CD4-positive, alpha-beta T cell (primary cell): ENCODE data around the gene CD163. TPM values are rescaled to one million over a fixed set of nuclear protein-coding genes. Genes with fewer than 3 reads are reported as not detected.

ENCODE experiments used
- ATAC-seq: fragments of 200-7000 bp; cut with Tn5 transposase; one replicate; pipeline ENCODE4 v1.10.0; 2022; ENCODE audit warnings: mild to moderate bottlenecking; ENCODE audit not compliant: poor library complexity
- CTCF ChIA-PET: fragments of 350-600 bp; sonication (Branson Sonifier 250); formaldehyde crosslinking; loops from one replicate; lab custom pipeline; 2021; ENCODE audit warnings: antibody characterized with exemption, inconsistent platforms; lab: Charles Lee
- POLR2A ChIA-PET: fragments of 350-600 bp; sonication (Branson Sonifier 250); formaldehyde crosslinking; loops from one replicate; lab custom pipeline; 2021; ENCODE audit warnings: antibody characterized with exemption, inconsistent platforms; lab: Charles Lee
- DNase-seq, 14 experiments: peaks; one replicate each; pipeline ENCODE4 v3.0.0-alpha.2; 2013 to 2020; ENCODE audit warnings: mixed read lengths in 2 of 14
- H3K27ac ChIP-seq, 2 donors: one replicate each; pipeline versions ENCODE4 v1.5.1 to v1.7.0; 2013; ENCODE audit warnings: low read length in 2 of 2, low read depth in 1 of 2, mild to moderate bottlenecking in 1 of 2
- H3K27me3 ChIP-seq, 2 experiments: 1 replicate in 1 of 2; 2 replicates in 1 of 2; pipeline versions ENCODE4 v1.6.1 to v1.7.0; 2013; ENCODE audit warnings: low read length in 2 of 2, control low read depth in 1 of 2, mild to moderate bottlenecking in 1 of 2, moderate library complexity in 1 of 2; ENCODE audit not compliant: insufficient read depth in 2 of 2, control insufficient read depth in 1 of 2
- H3K36me3 ChIP-seq: one replicate; pipeline ENCODE4 v1.6.1; 2013; ENCODE audit warnings: low read length, control low read depth; ENCODE audit not compliant: insufficient read depth
- H3K4me1 ChIP-seq: one replicate; pipeline ENCODE4 v1.6.1; 2013; ENCODE audit warnings: low read length, control low read depth; ENCODE audit not compliant: insufficient read depth
- H3K4me3 ChIP-seq: one replicate; pipeline ENCODE4 v1.5.1; 2013; ENCODE audit warnings: mild to moderate bottlenecking, low read length, moderate library complexity
- H3K9me3 ChIP-seq, 2 experiments: 1 replicate in 1 of 2; 2 replicates in 1 of 2; pipeline versions ENCODE4 v1.6.1 to v1.7.0; 2013; ENCODE audit warnings: low read length in 2 of 2, mild to moderate bottlenecking in 2 of 2, control low read depth in 1 of 2, moderate library complexity in 1 of 2; ENCODE audit not compliant: control insufficient read depth in 1 of 2, insufficient read depth in 1 of 2
- H3K27ac Mint-ChIP-seq: one replicate; pipeline ENCODE4 v1.8.0; 2020; ENCODE audit warnings: mixed read lengths
- H3K27me3 Mint-ChIP-seq: one replicate; pipeline ENCODE4 v1.8.0; 2021; ENCODE audit warnings: mixed read lengths
- H3K36me3 Mint-ChIP-seq: one replicate; pipeline ENCODE4 v1.8.0; 2021; ENCODE audit warnings: low read depth, mixed read lengths
- H3K4me1 Mint-ChIP-seq: one replicate; pipeline ENCODE4 v1.8.0; 2021; ENCODE audit warnings: low read depth, mixed read lengths
- H3K4me3 Mint-ChIP-seq: one replicate; pipeline ENCODE4 v1.8.0; 2020; ENCODE audit warnings: mild to moderate bottlenecking, mixed read lengths
- H3K9me3 Mint-ChIP-seq: one replicate; pipeline ENCODE4 v1.8.0; 2020; ENCODE audit warnings: mixed read lengths
- intact Hi-C, 2 experiments: fragments of 100-400 bp; cut with DNase I in 1 of 2; cut with micrococcal nuclease in 1 of 2; formaldehyde crosslinking; loops; one replicate each; pipeline versions ENCODE4 v1.15.1 to v1.9.0; 2023 to 2025; cut with DNase I, micrococcal nuclease
- total RNA-seq, 174 experiments: library from RNA in 2 of 174; stranded (reverse) in 2 of 174; gene quantifications; one replicate each; pipeline ENCODE4 v1.2.3 and lab custom pipeline; 2021 to 2026
- TF ChIP-seq, protein P1 (sequence below): fragments of 200-600 bp; IDR thresholded peaks from one replicate; pipeline ENCODE4 v1.8.0; 2022; ENCODE audit warnings: antibody characterized with exemption, mild to moderate bottlenecking

The CD163 gene
- total RNA-seq, 2 experiments from 2014 or later: 1.1 TPM

DNA sequence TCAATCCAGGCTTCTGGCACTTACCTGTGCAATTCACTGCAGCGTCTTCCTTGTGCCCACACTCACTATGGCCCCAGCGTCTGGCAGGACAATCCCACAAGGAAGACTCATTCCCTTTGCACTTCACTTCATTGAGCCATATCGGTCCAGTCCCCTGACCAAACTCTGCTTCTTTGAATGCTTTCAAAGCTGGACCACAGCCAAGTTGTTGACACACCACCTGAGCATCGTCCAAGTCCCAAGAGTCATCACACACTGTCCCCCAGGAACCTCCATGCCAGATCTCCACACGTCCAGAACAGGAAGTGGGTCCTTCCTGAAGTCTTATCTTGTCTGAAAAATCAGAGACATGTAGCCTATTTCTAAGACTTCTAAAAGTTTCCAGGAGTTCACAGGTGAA is 20.2 kb downstream of the CD163 start:
- ATAC-seq (no peak), DNase-seq (no peak)
- H3K9me3 Mint-ChIP-seq: no peaks in the 10 kb centered on the region
- TF ChIP-seq, protein P1, sequence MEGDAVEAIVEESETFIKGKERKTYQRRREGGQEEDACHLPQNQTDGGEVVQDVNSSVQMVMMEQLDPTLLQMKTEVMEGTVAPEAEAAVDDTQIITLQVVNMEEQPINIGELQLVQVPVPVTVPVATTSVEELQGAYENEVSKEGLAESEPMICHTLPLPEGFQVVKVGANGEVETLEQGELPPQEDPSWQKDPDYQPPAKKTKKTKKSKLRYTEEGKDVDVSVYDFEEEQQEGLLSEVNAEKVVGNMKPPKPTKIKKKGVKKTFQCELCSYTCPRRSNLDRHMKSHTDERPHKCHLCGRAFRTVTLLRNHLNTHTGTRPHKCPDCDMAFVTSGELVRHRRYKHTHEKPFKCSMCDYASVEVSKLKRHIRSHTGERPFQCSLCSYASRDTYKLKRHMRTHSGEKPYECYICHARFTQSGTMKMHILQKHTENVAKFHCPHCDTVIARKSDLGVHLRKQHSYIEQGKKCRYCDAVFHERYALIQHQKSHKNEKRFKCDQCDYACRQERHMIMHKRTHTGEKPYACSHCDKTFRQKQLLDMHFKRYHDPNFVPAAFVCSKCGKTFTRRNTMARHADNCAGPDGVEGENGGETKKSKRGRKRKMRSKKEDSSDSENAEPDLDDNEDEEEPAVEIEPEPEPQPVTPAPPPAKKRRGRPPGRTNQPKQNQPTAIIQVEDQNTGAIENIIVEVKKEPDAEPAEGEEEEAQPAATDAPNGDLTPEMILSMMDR: no peak
- Histone ChIP-seq H3K36me3 (no peaks in the 10 kb centered on the region), H3K27me3 (peaks cover 0 to 4% of the 10 kb centered on the region in 2 experiments), H3K9me3 (no peaks in the 10 kb centered on the region), H3K4me3 (no peak overlapping the region), H3K4me1 (no peaks in the 10 kb centered on the region), H3K27ac (no peak overlapping the region)
- ChIA-PET POLR2A (no interaction called here), CTCF (no interaction called here)
- no peaks in the 10 kb centered on the region for H3K27me3 Mint-ChIP-seq
- H3K27ac Mint-ChIP-seq: no peak overlapping the region
- intact Hi-C loops: no loop called here
- no peaks in the 10 kb centered on the region for H3K4me1 Mint-ChIP-seq
- H3K36me3 Mint-ChIP-seq: no peaks in the 10 kb centered on the region
- no peak overlapping the region for H3K4me3 Mint-ChIP-seq

DNA sequence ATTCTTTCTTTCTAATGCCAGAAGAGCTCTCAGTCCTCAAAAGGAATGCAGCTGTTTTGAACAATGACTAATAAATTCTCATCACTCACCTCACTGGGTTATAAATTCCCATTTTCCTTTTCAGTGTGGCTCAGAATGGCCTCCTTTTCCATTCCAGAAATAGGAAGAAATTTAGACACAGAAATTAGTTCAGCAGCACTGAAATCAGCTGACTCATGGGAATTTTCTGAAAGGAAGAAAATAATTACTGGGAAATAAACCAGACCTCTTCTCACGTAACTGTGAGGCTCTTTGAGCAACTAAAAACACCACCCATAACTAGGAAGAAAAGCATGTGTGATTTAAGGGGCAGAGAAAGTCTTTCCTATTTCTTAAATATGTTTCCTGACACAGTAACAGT is 23.8 kb downstream of the CD163 start:
- POLR2A ChIA-PET: no interaction called here

DNA sequence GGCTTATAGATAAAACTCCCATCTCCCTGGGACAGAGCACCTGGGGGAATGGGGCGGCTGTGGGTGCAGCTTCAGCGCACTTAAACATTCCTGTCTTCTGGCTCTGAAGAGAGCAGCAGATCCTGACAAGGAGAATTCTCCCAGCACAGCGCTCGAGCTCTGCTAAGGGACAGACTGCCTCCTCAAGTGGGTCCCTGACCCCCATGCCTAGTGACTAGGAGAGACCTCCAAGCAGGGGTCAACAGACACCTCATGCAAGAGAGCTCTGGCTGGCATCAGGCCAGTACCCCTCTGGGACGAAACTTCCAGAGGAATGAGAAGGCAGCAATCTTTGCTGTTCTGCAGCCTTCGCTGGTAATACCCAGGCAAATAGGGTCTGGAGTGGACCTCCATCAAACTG is 31.5 kb downstream of the CD163 start:
- Histone ChIP-seq H3K4me1 (no peaks in the 10 kb centered on the region), H3K36me3 (no peaks in the 10 kb centered on the region), H3K27me3 (peaks cover 0 to 3% of the 10 kb centered on the region in 2 experiments), H3K4me3 (no peak overlapping the region), H3K27ac (no peak overlapping the region), H3K9me3 (no peaks in the 10 kb centered on the region)
- Mint-ChIP-seq H3K27me3 (peaks cover 9% of the 10 kb centered on the region), H3K27ac (no peak overlapping the region), H3K4me3 (no peak overlapping the region), H3K9me3 (peaks cover 8% of the 10 kb centered on the region), H3K4me1 (no peaks in the 10 kb centered on the region), H3K36me3 (no peaks in the 10 kb centered on the region)
- intact Hi-C loops: no loop called here
- CTCF ChIA-PET: no interaction called here
- ATAC-seq (no peak), DNase-seq (no peak)
- POLR2A ChIA-PET: no interaction called here
- TF ChIP-seq, protein P1: no peak

More for the DNA sequence above, 23.8 kb downstream of the CD163 start:
- Mint-ChIP-seq H3K27me3 (no peaks in the 10 kb centered on the region), H3K4me3 (no peak overlapping the region), H3K4me1 (no peaks in the 10 kb centered on the region), H3K9me3 (peaks cover 4% of the 10 kb centered on the region), H3K36me3 (no peaks in the 10 kb centered on the region), H3K27ac (no peak overlapping the region)
- Histone ChIP-seq H3K27ac (no peak overlapping the region), H3K36me3 (no peaks in the 10 kb centered on the region), H3K4me3 (no peak overlapping the region), H3K4me1 (no peaks in the 10 kb centered on the region), H3K9me3 (no peaks in the 10 kb centered on the region), H3K27me3 (peaks cover 0 to 4% of the 10 kb centered on the region in 2 experiments)
- no peak for ATAC-seq
- intact Hi-C loops: no loop called here
- TF ChIP-seq, protein P1: no peak
- CTCF ChIA-PET: no interaction called here
- no peak for DNase-seq
